LNCAP (cell line): ENCODE data around the gene THUMPD2.

ENCODE experiments used
- CTCF ChIP-seq: fragments of 450-650 bp; IDR thresholded peaks from 2 replicates; pipeline ENCODE4 v1.5.1; 2017; ENCODE audit warnings: mild to moderate bottlenecking

The THUMPD2 gene

GRCh38 chr2:39743269-39743776, 35.7 kb downstream of the THUMPD2 start:
- TF ChIP-seq CTCF = no peak

GRCh38 chr2:39741871-39742270, 37.2 kb downstream of the THUMPD2 start:
- TF ChIP-seq CTCF = no peak

- TF ChIP-seq CTCF = no peak
Observed at GRCh38 chr2:39739386-39739785, 39.7 kb downstream of the THUMPD2 start.

DNA sequence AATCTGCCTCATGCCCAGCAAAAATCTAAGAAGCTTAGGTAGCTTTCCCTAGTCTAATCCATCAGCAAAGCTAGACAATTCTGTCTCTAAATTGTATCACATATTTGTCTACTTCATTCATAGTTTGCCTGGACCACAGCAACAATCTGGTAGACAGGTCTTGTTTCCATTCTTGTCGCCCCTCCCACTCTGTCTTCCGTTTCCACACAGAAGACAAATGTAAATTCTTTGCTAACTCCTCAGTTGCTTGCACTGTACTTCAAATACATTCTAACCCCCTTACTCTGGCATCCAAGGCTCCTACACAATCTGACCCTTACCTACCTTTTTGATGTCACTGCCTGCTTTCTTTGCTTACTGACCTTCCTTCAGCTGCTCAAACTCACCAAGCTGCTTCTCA, 40.1 kb downstream of the THUMPD2 start:
- no peak for TF ChIP-seq CTCF

DNA sequence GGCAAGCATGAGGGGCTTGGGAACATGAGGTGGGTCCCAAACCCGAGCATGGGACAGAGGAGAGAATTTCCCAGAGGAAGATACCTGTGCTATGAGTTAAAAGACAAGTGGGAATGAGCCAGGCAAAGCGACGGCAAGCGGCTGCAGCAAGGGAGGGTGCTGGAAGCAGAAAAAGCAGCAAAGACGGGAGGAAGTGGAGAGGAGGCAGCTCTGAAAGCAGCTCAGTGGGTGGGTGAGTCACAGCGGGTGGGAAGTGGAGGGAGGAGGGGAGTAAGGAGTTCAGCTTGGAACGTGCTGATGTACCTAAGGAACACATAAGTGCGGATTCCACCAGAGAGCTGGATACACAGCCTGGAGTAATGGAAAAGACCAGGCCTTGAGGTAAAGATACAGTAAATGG, 41.4 kb downstream of the THUMPD2 start:
- no peak for TF ChIP-seq CTCF

DNA sequence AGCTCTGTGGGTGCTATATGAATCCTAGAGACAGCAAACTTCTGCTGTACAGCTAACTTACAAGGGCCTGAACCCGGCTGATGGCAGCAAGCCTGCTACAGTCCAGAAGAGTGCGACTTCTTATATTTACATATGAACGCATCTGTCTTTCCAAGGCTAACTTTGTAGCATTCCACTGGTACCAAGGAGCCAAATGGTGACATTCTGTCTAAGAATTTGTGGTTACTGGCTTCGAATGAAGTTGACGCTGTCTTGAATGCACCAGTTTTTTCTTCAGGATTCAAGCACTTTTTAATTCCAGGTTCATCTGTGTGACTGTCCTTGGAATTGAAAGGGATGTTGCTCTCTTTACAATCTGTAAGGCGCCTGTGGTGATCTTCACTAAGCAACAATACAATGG, 42.4 kb downstream of the THUMPD2 start:
- TF ChIP-seq CTCF = no peak

- TF ChIP-seq CTCF = no peak
Observed at GRCh38 chr2:39735648-39736047, 43.4 kb downstream of the THUMPD2 start.

- TF ChIP-seq CTCF = no peak
Observed at GRCh38 chr2:39734445-39734844, 44.6 kb downstream of the THUMPD2 start.
